Peyer's patch (tissue), 4 donors: Measurements from ENCODE around the gene SLC36A1.

Experiments used
- POLR2A ChIP-seq, 2 donors: fragments of 450-650 bp; IDR thresholded peaks; one replicate each; pipeline ENCODE4 v1.5.1; 2017; ENCODE audit warnings: antibody characterized with exemption in 2 of 2, mild to moderate bottlenecking in 2 of 2, moderate library complexity in 2 of 2
- TF ChIP-seq, protein P1 (sequence below), 6 experiments: fragments of 450-650 bp in 4 of 6; fragments of 200-600 bp in 2 of 6; sonication (generic) in 1 of 6; IDR thresholded peaks; one replicate each; pipeline ENCODE4 v1.5.1; 2017 to 2019; ENCODE audit warnings: antibody characterized with exemption in 6 of 6, mild to moderate bottlenecking in 3 of 6, moderate library complexity in 1 of 6

DNA sequence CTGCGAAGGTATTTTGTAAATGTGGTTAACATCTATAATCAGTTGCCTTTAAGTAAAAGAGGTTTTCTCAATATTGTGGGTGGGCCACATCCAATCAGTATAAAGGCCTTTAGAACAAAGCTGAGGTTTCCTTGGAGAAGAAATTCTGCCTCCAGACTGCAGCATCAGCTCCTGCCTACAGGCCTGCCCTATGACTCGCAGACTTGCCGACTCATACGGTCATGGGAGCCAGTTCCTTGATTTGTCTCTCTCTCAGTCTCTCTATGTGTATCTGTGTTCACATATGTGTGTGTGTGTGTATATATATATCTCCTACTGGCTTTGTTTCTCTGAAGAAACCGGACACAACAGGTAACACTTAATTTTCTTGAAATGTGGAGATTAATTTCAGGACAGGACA lies 45.3 kb downstream of the SLC36A1 start:
- TF ChIP-seq, protein P1, sequence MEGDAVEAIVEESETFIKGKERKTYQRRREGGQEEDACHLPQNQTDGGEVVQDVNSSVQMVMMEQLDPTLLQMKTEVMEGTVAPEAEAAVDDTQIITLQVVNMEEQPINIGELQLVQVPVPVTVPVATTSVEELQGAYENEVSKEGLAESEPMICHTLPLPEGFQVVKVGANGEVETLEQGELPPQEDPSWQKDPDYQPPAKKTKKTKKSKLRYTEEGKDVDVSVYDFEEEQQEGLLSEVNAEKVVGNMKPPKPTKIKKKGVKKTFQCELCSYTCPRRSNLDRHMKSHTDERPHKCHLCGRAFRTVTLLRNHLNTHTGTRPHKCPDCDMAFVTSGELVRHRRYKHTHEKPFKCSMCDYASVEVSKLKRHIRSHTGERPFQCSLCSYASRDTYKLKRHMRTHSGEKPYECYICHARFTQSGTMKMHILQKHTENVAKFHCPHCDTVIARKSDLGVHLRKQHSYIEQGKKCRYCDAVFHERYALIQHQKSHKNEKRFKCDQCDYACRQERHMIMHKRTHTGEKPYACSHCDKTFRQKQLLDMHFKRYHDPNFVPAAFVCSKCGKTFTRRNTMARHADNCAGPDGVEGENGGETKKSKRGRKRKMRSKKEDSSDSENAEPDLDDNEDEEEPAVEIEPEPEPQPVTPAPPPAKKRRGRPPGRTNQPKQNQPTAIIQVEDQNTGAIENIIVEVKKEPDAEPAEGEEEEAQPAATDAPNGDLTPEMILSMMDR (IDR thresholded peaks at IDR 0.05) = no peak
- no peak for TF ChIP-seq POLR2A (IDR thresholded peaks at IDR 0.05)
